ENCODE measurements around the gene SPRR2G.
"Not testable (repeated sequence)": the region's sequence is repeated elsewhere in the genome, so short reads cannot be mapped to it uniquely, and the experiment has no call there.

SPRR2G gene

GRCh38 chr1:153119491-153119971 is 31.2 kb downstream of the SPRR2G start:
- no peak overlapping the region for H3K4me3 ChIP-seq (ENCODE audit: low read depth, low read length)
- TF ChIP-seq, protein P1, sequence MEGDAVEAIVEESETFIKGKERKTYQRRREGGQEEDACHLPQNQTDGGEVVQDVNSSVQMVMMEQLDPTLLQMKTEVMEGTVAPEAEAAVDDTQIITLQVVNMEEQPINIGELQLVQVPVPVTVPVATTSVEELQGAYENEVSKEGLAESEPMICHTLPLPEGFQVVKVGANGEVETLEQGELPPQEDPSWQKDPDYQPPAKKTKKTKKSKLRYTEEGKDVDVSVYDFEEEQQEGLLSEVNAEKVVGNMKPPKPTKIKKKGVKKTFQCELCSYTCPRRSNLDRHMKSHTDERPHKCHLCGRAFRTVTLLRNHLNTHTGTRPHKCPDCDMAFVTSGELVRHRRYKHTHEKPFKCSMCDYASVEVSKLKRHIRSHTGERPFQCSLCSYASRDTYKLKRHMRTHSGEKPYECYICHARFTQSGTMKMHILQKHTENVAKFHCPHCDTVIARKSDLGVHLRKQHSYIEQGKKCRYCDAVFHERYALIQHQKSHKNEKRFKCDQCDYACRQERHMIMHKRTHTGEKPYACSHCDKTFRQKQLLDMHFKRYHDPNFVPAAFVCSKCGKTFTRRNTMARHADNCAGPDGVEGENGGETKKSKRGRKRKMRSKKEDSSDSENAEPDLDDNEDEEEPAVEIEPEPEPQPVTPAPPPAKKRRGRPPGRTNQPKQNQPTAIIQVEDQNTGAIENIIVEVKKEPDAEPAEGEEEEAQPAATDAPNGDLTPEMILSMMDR (IDR thresholded peaks at IDR 0.05; ENCODE audit: borderline replicate concordance, insufficient read depth, low read depth, low read length), result no peak

- H3K4me3 ChIP-seq (ENCODE audit: low read depth, low read length), result not testable (repeated sequence)
Measured at GRCh38 chr1:153115264-153115663, 35.4 kb downstream of the SPRR2G start.

DNA sequence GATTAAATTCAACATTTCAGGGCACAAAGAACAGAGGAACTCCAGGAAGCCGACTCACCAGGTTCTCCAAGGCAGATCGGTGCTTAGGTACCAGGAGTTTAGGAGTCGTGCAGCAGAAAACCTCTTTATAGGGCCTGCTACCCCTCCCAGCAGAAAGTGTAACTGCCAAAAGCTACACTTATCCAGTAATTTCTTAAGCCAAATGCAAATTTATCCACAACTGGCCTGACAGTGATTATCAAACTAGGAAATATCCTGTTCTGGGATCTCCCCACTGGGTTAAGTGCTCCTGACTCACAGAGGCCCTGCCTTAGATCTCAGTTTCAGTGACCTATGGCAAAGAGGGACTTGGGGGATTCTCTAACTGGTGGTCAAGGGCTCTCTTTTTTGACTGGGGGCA is 37.3 kb downstream of the SPRR2G start, which contains the start of gene SPRR2F:
SPRR2F (minus strand) TSS at position 101 of the 400 bp plus-strand sequence. CDS start 783 bp downstream, outside the sequence.
- H3K4me3 ChIP-seq (ENCODE audit: low read depth, low read length), result no peak within 1 kb of the TSS
- TF ChIP-seq, protein P1 (IDR thresholded peaks at IDR 0.05; ENCODE audit: borderline replicate concordance, insufficient read depth, low read depth, low read length), result no peak

DNA sequence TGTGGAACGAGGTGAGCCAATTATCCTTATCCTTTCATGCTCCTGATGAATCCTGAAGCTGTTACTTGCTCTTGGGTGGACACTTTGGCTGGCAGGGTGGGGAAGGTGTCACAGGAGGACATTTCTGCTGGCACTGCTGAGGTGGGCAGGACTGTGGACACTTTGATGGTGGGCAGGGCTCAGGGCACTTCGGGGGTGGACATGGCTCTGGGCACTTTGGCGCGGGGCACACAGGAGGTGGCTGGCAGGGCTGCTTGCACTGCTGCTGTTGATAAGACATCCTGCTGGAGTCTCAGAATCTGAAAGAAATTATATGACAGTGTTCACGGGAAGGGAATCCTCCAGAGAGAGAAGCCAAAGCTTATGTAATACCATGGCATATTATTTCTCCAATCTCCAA is 38.2 kb downstream of the SPRR2G start:
- H3K4me3 ChIP-seq (ENCODE audit: low read depth, low read length), result not testable (repeated sequence)

DNA sequence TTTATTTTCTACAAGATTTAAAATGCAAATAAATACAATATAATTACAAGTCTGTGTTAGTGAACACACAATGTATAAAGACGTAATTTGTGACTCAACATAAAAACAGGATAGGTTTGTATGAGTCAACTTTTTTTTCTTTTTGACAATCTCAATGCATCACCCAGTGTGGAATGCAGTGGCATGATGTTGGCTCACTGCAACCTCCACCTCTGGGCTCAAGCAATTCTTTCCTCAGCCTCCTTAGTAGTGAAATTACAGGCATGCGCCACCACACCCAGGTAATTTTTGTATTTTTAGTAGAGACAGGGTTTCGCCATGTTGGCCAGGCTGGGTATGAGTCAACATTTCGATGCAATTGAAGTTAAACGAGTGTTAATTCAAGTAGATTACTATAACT is 50.4 kb downstream of the SPRR2G start:
- TF ChIP-seq, protein P1 (IDR thresholded peaks at IDR 0.05; ENCODE audit: borderline replicate concordance, insufficient read depth, low read depth, low read length), result no peak
- H3K4me3 ChIP-seq (ENCODE audit: low read depth, low read length), result no peak overlapping the region
